SK-N-SH (cell line): ENCODE data around the gene CD6. TPM values are rescaled to one million over a fixed set of nuclear protein-coding genes. Genes with fewer than 3 reads are reported as not detected.

ENCODE experiments used
- CTCF ChIA-PET: fragments of 300-600, 350-600 bp; formaldehyde crosslinking; extraction: SDS; loops from one replicate; lab custom pipeline; 2021; lab: Yijun Ruan, JAX
- POLR2A ChIA-PET: fragments of 350-600 bp; sonication (Branson Sonifier 250); formaldehyde crosslinking; extraction: SDS; loops from one replicate; lab custom pipeline; 2020; ENCODE audit warnings: antibody characterized with exemption, inconsistent platforms; lab: Yijun Ruan, JAX
- DNase-seq: peaks from one replicate; pipeline ENCODE4 v3.0.0; 2012
- H2AFZ ChIP-seq: fragments of 200-600 bp; sonication (generic); 2 replicates; pipeline ENCODE4 v1.8.1; 2016; ENCODE audit warnings: antibody characterized with exemption, mild to moderate bottlenecking, low read depth
- H3F3A ChIP-seq: fragments of 200-600 bp; sonication (generic); replicated peaks from 2 replicates; pipeline ENCODE3; 2016; ENCODE audit warnings: antibody characterized with exemption, mild to moderate bottlenecking; ENCODE audit not compliant: insufficient read depth
- H3K27ac ChIP-seq, 2 experiments: fragments of 200-500 bp in 1 of 2; fragments of 200-600 bp in 1 of 2; sonication (Bioruptor generic) in 1 of 2; sonication (generic), shearing (Covaris generic) in 1 of 2; 2 replicates each; pipeline versions ENCODE4 v1.5.1 to v1.6.1; 2014 to 2016; ENCODE audit warnings: low read depth in 2 of 2, inconsistent platforms in 1 of 2, low read length in 1 of 2, mild to moderate bottlenecking in 1 of 2, mixed read lengths in 1 of 2
- H3K27me3 ChIP-seq: fragments of 200-600 bp; sonication (generic), shearing (Covaris generic); 2 replicates; pipeline ENCODE4 v1.6.1; 2016; ENCODE audit warnings: mixed run types; ENCODE audit not compliant: insufficient read depth
- H3K36me3 ChIP-seq, 2 experiments: fragments of 200-500 bp in 1 of 2; fragments of 200-600 bp in 1 of 2; sonication (Bioruptor generic) in 1 of 2; sonication (generic) in 1 of 2; replicated peaks in 1 of 2; 2 replicates each; pipeline versions ENCODE3 to v1.5.1; 2014 to 2016; ENCODE audit warnings: low read length in 1 of 2, mild to moderate bottlenecking in 1 of 2; ENCODE audit not compliant: insufficient read depth in 2 of 2, control insufficient read depth in 1 of 2
- H3K4me1 ChIP-seq, 2 experiments: fragments of 200-500 bp in 1 of 2; fragments of 200-600 bp in 1 of 2; sonication (Bioruptor generic) in 1 of 2; sonication (generic), shearing (Covaris generic) in 1 of 2; 2 replicates each; pipeline versions ENCODE4 v1.5.1 to v1.6.1; 2014 to 2016; ENCODE audit warnings: low read depth in 1 of 2, low read length in 1 of 2, mixed run types in 1 of 2; ENCODE audit not compliant: insufficient read depth in 2 of 2, control insufficient read depth in 1 of 2
- H3K4me2 ChIP-seq: fragments of 200-600 bp; sonication (generic), shearing (Covaris generic); 2 replicates; pipeline ENCODE4 v1.6.1; 2017; ENCODE audit warnings: mixed run types
- H3K4me3 ChIP-seq, 2 experiments: fragments of 200-500 bp in 1 of 2; fragments of 200-600 bp in 1 of 2; sonication (Bioruptor generic) in 1 of 2; sonication (generic), shearing (Covaris generic) in 1 of 2; 2 replicates each; pipeline versions ENCODE4 v1.5.1 to v1.8.1; 2014 to 2016; ENCODE audit warnings: low read depth in 2 of 2, inconsistent platforms in 1 of 2, low read length in 1 of 2, mild to moderate bottlenecking in 1 of 2, mixed read lengths in 1 of 2, moderate library complexity in 1 of 2
- H3K79me2 ChIP-seq: fragments of 200-600 bp; sonication (generic); 2 replicates; pipeline ENCODE4 v1.8.1; 2017; ENCODE audit warnings: mild to moderate bottlenecking; ENCODE audit not compliant: insufficient read depth
- H3K9ac ChIP-seq: fragments of 200-600 bp; sonication (generic); 2 replicates; pipeline ENCODE4 v1.6.1; 2017; ENCODE audit warnings: mixed run types
- H3K9me2 ChIP-seq: fragments of 200-600 bp; sonication (generic); 2 replicates; pipeline ENCODE4 v1.6.1; 2017; ENCODE audit warnings: mixed run types
- H3K9me3 ChIP-seq: fragments of 200-600 bp; sonication (generic); 2 replicates; pipeline ENCODE4 v1.6.1; 2017; ENCODE audit warnings: mixed run types, mild to moderate bottlenecking, moderate library complexity
- H4K20me1 ChIP-seq: fragments of 200-600 bp; sonication (generic); 2 replicates; pipeline ENCODE4 v1.6.1; 2017; ENCODE audit warnings: mild to moderate bottlenecking, mixed run types; ENCODE audit not compliant: insufficient read depth
- CHD2 ChIP-seq: fragments of 150-350 bp; IDR thresholded peaks from 2 replicates; pipeline ENCODE4 v1.6.1; 2018; ENCODE audit warnings: low read length; ENCODE audit not compliant: partially characterized antibody
- CTCF ChIP-seq: fragments of 200-600 bp; sonication (generic); IDR thresholded peaks from 2 replicates; pipeline ENCODE4 v1.6.1; 2017; ENCODE audit warnings: antibody characterized with exemption, mild to moderate bottlenecking, moderate library complexity
- ELF1 ChIP-seq: IDR thresholded peaks from 2 replicates; pipeline ENCODE4 v1.4.0; 2012
- EZH2phosphoT487 ChIP-seq: fragments of 200-600 bp; sonication (generic); IDR thresholded peaks from 2 replicates; pipeline ENCODE4 v1.6.1; 2017; ENCODE audit warnings: low read depth, mixed run types, mild to moderate bottlenecking, antibody characterized with exemption, moderate library complexity, borderline replicate concordance
- FOXM1 ChIP-seq: IDR thresholded peaks from 2 replicates; pipeline ENCODE4 v1.4.0; 2012; ENCODE audit warnings: low read depth, mild to moderate bottlenecking
- GABPA ChIP-seq: IDR thresholded peaks from 2 replicates; pipeline ENCODE4 v1.4.0; 2012; ENCODE audit warnings: low read depth, mild to moderate bottlenecking
- GATA2 ChIP-seq: sonication (generic); formaldehyde crosslinking; IDR thresholded peaks from 2 replicates; pipeline ENCODE4 v1.5.0; 2020; ENCODE audit warnings: mild to moderate bottlenecking, missing genetic modification reagents
- IRF3 ChIP-seq: fragments of 150-350 bp; IDR thresholded peaks from 2 replicates; pipeline ENCODE4 v1.6.1; 2016; ENCODE audit warnings: mild to moderate bottlenecking, low read depth, low read length
- JUND ChIP-seq: IDR thresholded peaks from 2 replicates; pipeline ENCODE4 v1.4.0; 2012
- MAX ChIP-seq: IDR thresholded peaks from 2 replicates; pipeline ENCODE4 v1.4.0; 2012; ENCODE audit warnings: low read depth
- MEF2A ChIP-seq: IDR thresholded peaks from 2 replicates; pipeline ENCODE4 v1.4.0; 2012; ENCODE audit warnings: low read depth, borderline replicate concordance
- MXI1 ChIP-seq: IDR thresholded peaks from 2 replicates; pipeline ENCODE4 v1.6.1; 2012; ENCODE audit warnings: mild to moderate bottlenecking, low read depth, low read length, improper control_type of control experiment
- NRF1 ChIP-seq: IDR thresholded peaks from 2 replicates; pipeline ENCODE4 v1.6.1; 2012; ENCODE audit warnings: low read depth, mild to moderate bottlenecking, low read length
- PBX3 ChIP-seq: IDR thresholded peaks from 2 replicates; pipeline ENCODE4; 2012
- POLR2AphosphoS5 ChIP-seq: IDR thresholded peaks from 2 replicates; pipeline ENCODE4 v1.6.1; 2012; ENCODE audit warnings: low read depth, low read length
- RFX5 ChIP-seq: IDR thresholded peaks from 2 replicates; pipeline ENCODE4 v1.6.1; 2012; ENCODE audit warnings: mild to moderate bottlenecking, improper control_type of control experiment, low read length
- RXRA ChIP-seq: IDR thresholded peaks from 2 replicates; pipeline ENCODE4 v1.4.0; 2012; ENCODE audit warnings: low read depth, mild to moderate bottlenecking, borderline replicate concordance
- SIN3A ChIP-seq: IDR thresholded peaks from 2 replicates; pipeline ENCODE4 v1.6.1; 2012; ENCODE audit warnings: low read depth, mild to moderate bottlenecking, low read length, moderate library complexity, borderline replicate concordance
- TCF12 ChIP-seq: IDR thresholded peaks from 2 replicates; pipeline ENCODE4 v1.4.0; 2012
- TEAD4 ChIP-seq: IDR thresholded peaks from 2 replicates; pipeline ENCODE4 v1.4.0; 2012; ENCODE audit warnings: mild to moderate bottlenecking, borderline replicate concordance; ENCODE audit not compliant: insufficient read depth
- USF1 ChIP-seq: IDR thresholded peaks from 2 replicates; pipeline ENCODE4 v1.4.0; 2012; ENCODE audit warnings: low read depth, borderline replicate concordance
- YY1 ChIP-seq: IDR thresholded peaks from 2 replicates; pipeline ENCODE4 v1.4.0; 2012; ENCODE audit warnings: low read depth, mild to moderate bottlenecking
- WGBS: methylation state at CpG from one replicate; pipeline ENCODE4 v1.1.6; 2017; ENCODE audit warnings: low lambda C conversion rate; 5-methylcytosine and 5-hydroxymethylcytosine counted together
- polyA plus RNA-seq, 3 experiments: library from polyadenylated mRNA; depleted of rRNA; stranded (reverse); fragments of >200 nt; gene quantifications; 2 replicates each; pipeline ENCODE4 v1.2.3, GENCODE V29; 2012

The CD6 gene
- polyA plus RNA-seq, 1 of the 3 experiments (the other 2 are of a cell fraction) = not detected

GRCh38 chr11:60928563-60929001 is 42.9 kb upstream of the CD6 start:
- Histone ChIP-seq H3K9ac (no peak overlapping the region), H3K27me3 (no peaks in the 10 kb centered on the region), H3K4me1 (peaks cover 0 to 23% of the 10 kb centered on the region in 2 experiments; a peak in 2 of 4 replicates), H3K9me3 (no peaks in the 10 kb centered on the region), H3K9me2 (no peaks in the 10 kb centered on the region), H3K4me3 (no peak overlapping the region), H3K36me3 (peaks cover 0 to 52% of the 10 kb centered on the region in 2 experiments), H4K20me1 (no peaks in the 10 kb centered on the region), H3K79me2 (no peaks in the 10 kb centered on the region; the same call in 1 of the 2 replicates), H3K4me2 (no peak overlapping the region), H2AFZ (no peak overlapping the region), H3K27ac (no peak overlapping the region), H3F3A (no peaks in the 10 kb centered on the region)
- TF ChIP-seq IRF3 = no peak
- no peak for TF ChIP-seq POLR2AphosphoS5
- ChIA-PET POLR2A (interaction anchor here (1.4 kb wide), 1 partner anchor 12 kb away, joined by 3 read pairs; no protein-coding TSS in a partner anchor), CTCF (interaction anchor here (0.8 to 1.1 kb wide), 3 partner anchors 14 to 198 kb away, joined by 3 read pairs; no protein-coding TSS in a partner anchor)
- no peak for DNase-seq
- WGBS = 94% methylated on average over 16 of the region's 20 CpGs

GRCh38 chr11:60929764-60930163 is 41.7 kb upstream of the CD6 start:
- Histone ChIP-seq H3K9me2 (no peaks in the 10 kb centered on the region), H3K4me2 (no peak overlapping the region), H3K79me2 (no peaks in the 10 kb centered on the region; the same call in 1 of the 2 replicates), H3K27ac (no peak overlapping the region), H3K4me1 (peaks cover 0 to 17% of the 10 kb centered on the region in 2 experiments; a peak in 2 of 4 replicates), H3K9ac (no peak overlapping the region), H3K4me3 (no peak overlapping the region), H3F3A (no peaks in the 10 kb centered on the region), H4K20me1 (no peaks in the 10 kb centered on the region), H3K9me3 (no peaks in the 10 kb centered on the region), H3K27me3 (no peaks in the 10 kb centered on the region), H2AFZ (no peak overlapping the region), H3K36me3 (peaks cover 0 to 56% of the 10 kb centered on the region in 2 experiments)
- ChIA-PET POLR2A (interaction anchor here (1.4 kb wide), 1 partner anchor 10 kb away, joined by 3 read pairs; no protein-coding TSS in a partner anchor), CTCF (interaction anchor here (1.0 to 2.5 kb wide), 2 partner anchors 11 to 12 kb away, joined by 4 to 7 read pairs; no protein-coding TSS in a partner anchor)
- TF ChIP-seq MXI1 (no peak), RXRA (no peak), USF1 (no peak), GABPA (no peak), FOXM1 (no peak), CHD2 (no peak), JUND (no peak), TEAD4 (no peak), SIN3A (no peak), MEF2A (no peak), MAX (no peak), EZH2phosphoT487 (no peak), YY1 (no peak), RFX5 (no peak), ELF1 (no peak), CTCF (no peak), GATA2 (CRISPR knock-in tag) (no peak), TCF12 (no peak), NRF1 (no peak), PBX3 (no peak)
- 93% methylated on average over 4 of the region's 4 CpGs for WGBS
- no peak for DNase-seq
